ENCODE measurements around the gene IFT88.

- no peak for TF ChIP-seq EP300 (IDR thresholded peaks at IDR 0.05)
- TF ChIP-seq CTCF (IDR thresholded peaks at IDR 0.05) = no peak
Observed at GRCh38 chr13:20534038-20534608, 32.8 kb upstream of the IFT88 start.
